ENCODE results near the gene SDK1. TPM values are rescaled to one million over a fixed set of nuclear protein-coding genes. Genes with fewer than 3 reads are reported as not detected.

SDK1 gene
- total RNA-seq, 1 donor from 2014 or later: 3.9 TPM

DNA sequence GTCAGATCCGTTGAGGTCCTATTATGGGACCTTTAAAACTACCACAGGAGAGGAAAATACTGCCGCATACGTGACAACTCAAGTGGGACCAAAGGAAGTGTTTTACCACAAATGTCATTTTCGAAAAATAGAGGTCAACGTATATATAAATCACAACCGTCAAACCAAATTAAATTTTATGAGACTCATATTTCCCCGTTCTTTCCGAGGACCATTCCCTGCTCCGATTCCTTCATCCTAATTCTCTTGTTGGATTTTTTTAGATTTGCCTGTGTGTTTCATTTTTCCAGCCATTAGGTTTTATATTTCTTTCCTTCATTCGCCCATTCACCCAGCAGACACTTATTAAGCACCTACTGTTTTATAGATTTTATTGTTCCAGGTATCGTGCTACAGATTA lies 797.1 kb downstream of the SDK1 start:
- Histone ChIP-seq H3K27me3 (ENCODE audit: control insufficient read depth, insufficient read depth, low read length) (no peaks in the 10 kb centered on the region), H3K4me3 (ENCODE audit: low read depth, low read length) (no peak overlapping the region), H3K36me3 (ENCODE audit: control insufficient read depth, insufficient read depth, low read length) (no peaks in the 10 kb centered on the region)
- no peak for DNase-seq (ENCODE audit: low read depth)
- TF ChIP-seq CTCF (IDR thresholded peaks at IDR 0.05; ENCODE audit: insufficient read depth, low read length, poor library complexity, severe bottlenecking): no peak

DNA sequence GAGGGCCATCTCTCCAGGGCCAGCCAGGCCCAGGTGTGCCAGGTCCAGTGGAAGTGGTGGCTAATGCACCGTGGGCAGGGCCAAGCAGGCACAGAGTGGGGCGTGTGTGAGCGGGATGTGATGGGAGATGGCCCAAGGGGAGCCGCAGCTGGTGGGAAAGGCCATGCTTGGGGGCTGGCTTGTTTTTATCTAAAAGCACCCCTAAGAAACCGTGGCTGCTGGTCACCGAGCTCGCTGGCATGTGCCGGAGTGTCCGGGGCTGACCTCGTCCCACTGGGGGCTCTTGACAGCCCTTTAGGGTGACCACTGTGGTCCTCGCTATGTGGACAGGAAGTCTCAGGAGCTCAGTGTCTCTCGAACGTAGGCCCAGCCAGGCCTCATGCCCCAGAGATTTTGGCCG lies 798.6 kb downstream of the SDK1 start:
- DNase-seq (ENCODE audit: low read depth): no peak
- Histone ChIP-seq H3K27me3 (ENCODE audit: control insufficient read depth, insufficient read depth, low read length) (no peaks in the 10 kb centered on the region), H3K36me3 (ENCODE audit: control insufficient read depth, insufficient read depth, low read length) (no peaks in the 10 kb centered on the region), H3K4me3 (ENCODE audit: low read depth, low read length) (no peak overlapping the region)
- TF ChIP-seq CTCF (IDR thresholded peaks at IDR 0.05; ENCODE audit: insufficient read depth, low read length, poor library complexity, severe bottlenecking): no peak

- Histone ChIP-seq H3K4me3 (ENCODE audit: low read depth, low read length) (no peak overlapping the region), H3K36me3 (ENCODE audit: control insufficient read depth, insufficient read depth, low read length) (no peaks in the 10 kb centered on the region), H3K27me3 (ENCODE audit: control insufficient read depth, insufficient read depth, low read length) (no peaks in the 10 kb centered on the region)
- no peak for TF ChIP-seq CTCF (IDR thresholded peaks at IDR 0.05; ENCODE audit: insufficient read depth, low read length, poor library complexity, severe bottlenecking)
- DNase-seq (ENCODE audit: low read depth): no peak
Observed at GRCh38 chr7:4100148-4100547, 799.1 kb downstream of the SDK1 start.

DNA sequence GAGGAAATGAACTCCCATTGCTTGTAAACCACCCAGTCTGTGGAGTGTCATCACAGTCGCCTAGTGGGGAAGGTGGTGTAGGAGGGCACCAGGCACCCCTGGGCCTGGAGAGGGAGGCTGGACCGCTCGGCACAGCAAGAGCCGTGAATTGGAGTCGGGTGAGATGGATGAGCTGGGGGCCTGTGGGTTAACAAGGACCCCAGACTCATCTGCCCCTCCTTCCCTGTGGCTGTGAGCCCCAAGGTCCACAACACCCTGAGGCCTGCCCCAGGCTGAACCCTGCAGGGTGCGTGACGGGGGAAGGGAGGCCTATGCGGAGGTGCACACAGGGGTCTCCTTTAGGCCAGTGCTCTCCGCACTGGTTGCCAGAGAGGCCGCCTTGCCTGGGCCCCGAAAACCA lies 799.6 kb downstream of the SDK1 start:
- H3K36me3 ChIP-seq (ENCODE audit: control insufficient read depth, insufficient read depth, low read length): no peaks in the 10 kb centered on the region
- H3K4me3 ChIP-seq (ENCODE audit: low read depth, low read length): no peak overlapping the region
- no peak for TF ChIP-seq CTCF (IDR thresholded peaks at IDR 0.05; ENCODE audit: insufficient read depth, low read length, poor library complexity, severe bottlenecking)
- no peak for DNase-seq (ENCODE audit: low read depth)
- H3K27me3 ChIP-seq (ENCODE audit: control insufficient read depth, insufficient read depth, low read length): no peaks in the 10 kb centered on the region

GRCh38 chr7:4102231-4102841 lies 801.3 kb downstream of the SDK1 start:
- Histone ChIP-seq H3K36me3 (ENCODE audit: control insufficient read depth, insufficient read depth, low read length) (no peaks in the 10 kb centered on the region), H3K4me3 (ENCODE audit: low read depth, low read length) (no peak overlapping the region), H3K27me3 (ENCODE audit: control insufficient read depth, insufficient read depth, low read length) (peaks cover 6% of the 10 kb centered on the region)
- no peak for DNase-seq (ENCODE audit: low read depth)
- no peak for TF ChIP-seq CTCF (IDR thresholded peaks at IDR 0.05; ENCODE audit: insufficient read depth, low read length, poor library complexity, severe bottlenecking)

Measured in kidney epithelial cell (primary cell).